GM12878 (cell line): Measurements from ENCODE around the gene CA11. TPM values are rescaled to one million over a fixed set of nuclear protein-coding genes. Genes with fewer than 3 reads are reported as not detected.

Experiments used
- CTCF ChIP-seq, 3 experiments: IDR thresholded peaks in 2 of 3; conservative IDR thresholded peaks in 1 of 3; 2 replicates each; pipeline ENCODE4 v1.5.1; 2011; ENCODE audit warnings: low read depth in 3 of 3, low read length in 3 of 3, mild to moderate bottlenecking in 3 of 3, control low read depth in 2 of 3, moderate library complexity in 2 of 3, inconsistent platforms in 1 of 3, mixed read lengths in 1 of 3; ENCODE audit not compliant: control insufficient read depth in 2 of 3, insufficient read depth in 1 of 3; ENCODE audit errors: extremely low read depth in 1 of 3
- IRF4 ChIP-seq: IDR thresholded peaks from 2 replicates; pipeline ENCODE4 v1.6.1; 2011; ENCODE audit warnings: low read depth, low read length
- KLF5 ChIP-seq: fragments of 450-650 bp; IDR thresholded peaks from 2 replicates; pipeline ENCODE4 v1.6.1; 2014; ENCODE audit warnings: mild to moderate bottlenecking; ENCODE audit not compliant: partially characterized antibody
- NFIC ChIP-seq: IDR thresholded peaks from 2 replicates; pipeline ENCODE4 v1.6.1; 2012; ENCODE audit warnings: low read depth, mild to moderate bottlenecking, inconsistent platforms, low read length, moderate library complexity
- PML ChIP-seq: IDR thresholded peaks from 2 replicates; pipeline ENCODE4 v1.6.1; 2012; ENCODE audit warnings: low read length, inconsistent platforms
- SPI1 ChIP-seq: IDR thresholded peaks from 2 replicates; pipeline ENCODE4 v1.6.1; 2011; ENCODE audit warnings: low read depth, mild to moderate bottlenecking, low read length, moderate library complexity, borderline replicate concordance; ENCODE audit not compliant: insufficient read depth
- TCF3 ChIP-seq: IDR thresholded peaks from 2 replicates; pipeline ENCODE4 v1.6.1; 2012; ENCODE audit warnings: low read depth, mild to moderate bottlenecking, low read length, borderline replicate concordance; ENCODE audit not compliant: insufficient read depth
- ZBED1 ChIP-seq: IDR thresholded peaks from 2 replicates; pipeline ENCODE4 v1.6.1; 2016; ENCODE audit warnings: borderline replicate concordance
- ZNF274 ChIP-seq: IDR thresholded peaks from one replicate; pipeline ENCODE4 v1.8.0; 2011; ENCODE audit not compliant: insufficient read length, insufficient read depth
- polyA plus RNA-seq, 11 experiments: library from polyadenylated mRNA; depleted of rRNA in 4 of 11; unstranded in 6 of 11; stranded (reverse) in 5 of 11; fragments of >200 nt; fragmentation: Nextera tagmentation in 4 of 11; fragmentation: Illumina TruSeq in 1 of 11; extraction: Ambion mirVana in 4 of 11; extraction: Trizol in 1 of 11; gene quantifications; 1 replicate in 1 of 11; 2 replicates in 10 of 11; pipeline versions ENCODE4 v1.2.1 to v1.2.3, GENCODE V29; 2011 to 2016; ENCODE audit warnings: inconsistent platforms in 2 of 11, missing spikeins in 2 of 11, low read depth in 1 of 11
- total RNA-seq, 4 experiments: library from RNA; depleted of rRNA in 3 of 4; stranded (reverse); fragments of >200 nt in 3 of 4; fragmentation: Illumina TruSeq in 1 of 4; extraction: Trizol in 1 of 4; gene quantifications; 2 replicates each; pipeline versions ENCODE4 v1.2.1 to v1.2.3, GENCODE V29; 2013 to 2021
- TF ChIP-seq, protein P1 (sequence below): fragments of 450-650 bp; IDR thresholded peaks from 2 replicates; pipeline ENCODE4 v1.6.1; 2017; ENCODE audit warnings: borderline replicate concordance
- TF ChIP-seq, protein P2 (sequence below): IDR thresholded peaks from 2 replicates; pipeline ENCODE4 v1.6.1; 2011; ENCODE audit warnings: low read depth, mild to moderate bottlenecking, low read length, moderate library complexity, borderline replicate concordance; ENCODE audit errors: extremely low read depth
- TF ChIP-seq, protein P3 (sequence below): fragments of 450-650 bp; IDR thresholded peaks from 2 replicates; pipeline ENCODE4 v1.6.1; 2017; ENCODE audit warnings: mild to moderate bottlenecking, moderate library complexity
- TF ChIP-seq, protein P4 (sequence below): fragments of 450-650 bp; IDR thresholded peaks from 2 replicates; pipeline ENCODE4 v1.6.1; 2017; ENCODE audit warnings: mild to moderate bottlenecking, low read depth, inconsistent platforms; ENCODE audit not compliant: poor library complexity, severe bottlenecking
- TF ChIP-seq, protein P5 (sequence below): IDR thresholded peaks from 2 replicates; pipeline ENCODE4 v1.6.1; 2012; ENCODE audit warnings: low read length, inconsistent platforms
- TF ChIP-seq, protein P6 (sequence below): IDR thresholded peaks from 2 replicates; pipeline ENCODE4 v1.6.1; 2012; ENCODE audit warnings: low read depth, low read length, improper control_type of control experiment

Gene CA11
- total and polyA plus RNA-seq, 10 of the 15 experiments (the other 5 are each of a cell fraction or from before 2014, with no cell fraction given), result 1.7 to 7.5 (median 2.4) TPM

DNA sequence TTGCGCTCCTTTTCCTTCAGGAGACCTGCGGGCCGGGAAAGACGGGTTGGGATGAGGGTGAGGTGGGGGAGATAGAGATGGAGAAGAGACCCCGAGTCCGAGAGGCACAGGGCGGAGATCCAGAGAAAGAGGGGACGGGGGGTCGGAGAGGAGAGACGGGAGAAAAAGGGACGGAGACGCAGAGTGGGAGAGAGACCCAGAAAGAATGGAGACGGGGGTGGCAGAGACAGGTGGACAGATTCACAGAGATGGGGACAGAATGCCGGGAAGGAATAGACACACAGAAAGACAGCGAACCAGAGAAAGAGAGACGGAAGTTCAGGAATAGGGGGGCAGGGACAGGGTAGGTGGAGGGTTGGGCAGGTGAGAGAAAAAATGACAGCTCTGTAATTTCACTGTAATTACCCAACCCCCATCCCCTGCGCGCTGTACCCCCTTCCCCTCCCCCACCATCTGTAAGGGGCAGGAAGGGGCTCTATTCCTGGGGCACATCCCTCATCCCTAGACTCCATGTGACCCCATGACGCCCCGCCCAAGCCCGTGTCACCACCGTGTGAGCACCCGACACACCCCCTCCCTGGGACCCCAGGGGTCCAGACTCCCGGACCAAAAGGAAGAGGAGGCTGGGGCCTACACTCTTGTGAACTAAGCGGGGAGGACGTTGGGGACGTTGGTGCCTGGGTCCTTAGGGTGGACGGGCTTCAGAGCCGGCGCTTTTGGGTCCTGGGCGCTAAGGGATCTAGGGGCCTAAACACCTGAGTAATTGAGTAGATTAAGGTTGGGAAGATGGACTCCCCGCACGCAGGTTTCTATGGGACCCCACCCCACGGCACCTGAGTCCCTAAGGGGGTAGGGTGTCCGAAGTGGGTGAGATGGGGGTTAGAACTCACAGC lies 9.8 kb downstream of the CA11 start (continued):
- TF ChIP-seq, protein P1, sequence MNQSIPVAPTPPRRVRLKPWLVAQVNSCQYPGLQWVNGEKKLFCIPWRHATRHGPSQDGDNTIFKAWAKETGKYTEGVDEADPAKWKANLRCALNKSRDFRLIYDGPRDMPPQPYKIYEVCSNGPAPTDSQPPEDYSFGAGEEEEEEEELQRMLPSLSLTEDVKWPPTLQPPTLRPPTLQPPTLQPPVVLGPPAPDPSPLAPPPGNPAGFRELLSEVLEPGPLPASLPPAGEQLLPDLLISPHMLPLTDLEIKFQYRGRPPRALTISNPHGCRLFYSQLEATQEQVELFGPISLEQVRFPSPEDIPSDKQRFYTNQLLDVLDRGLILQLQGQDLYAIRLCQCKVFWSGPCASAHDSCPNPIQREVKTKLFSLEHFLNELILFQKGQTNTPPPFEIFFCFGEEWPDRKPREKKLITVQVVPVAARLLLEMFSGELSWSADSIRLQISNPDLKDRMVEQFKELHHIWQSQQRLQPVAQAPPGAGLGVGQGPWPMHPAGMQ, result no peak
- TF ChIP-seq, protein P2, sequence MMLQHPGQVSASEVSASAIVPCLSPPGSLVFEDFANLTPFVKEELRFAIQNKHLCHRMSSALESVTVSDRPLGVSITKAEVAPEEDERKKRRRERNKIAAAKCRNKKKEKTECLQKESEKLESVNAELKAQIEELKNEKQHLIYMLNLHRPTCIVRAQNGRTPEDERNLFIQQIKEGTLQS, result no peak
- TF ChIP-seq CTCF (IDR thresholded peaks at IDR 0.05 in 2 of 3, conservative IDR thresholded peaks at IDR 0.05 in 1 of 3; ENCODE audit: control insufficient read depth in 2 of 3, extremely low read depth in 1 of 3, insufficient read depth in 1 of 3, low read depth in 3 of 3, low read length in 3 of 3), result no peak
- TF ChIP-seq IRF4, result no peak
- TF ChIP-seq, protein P3, sequence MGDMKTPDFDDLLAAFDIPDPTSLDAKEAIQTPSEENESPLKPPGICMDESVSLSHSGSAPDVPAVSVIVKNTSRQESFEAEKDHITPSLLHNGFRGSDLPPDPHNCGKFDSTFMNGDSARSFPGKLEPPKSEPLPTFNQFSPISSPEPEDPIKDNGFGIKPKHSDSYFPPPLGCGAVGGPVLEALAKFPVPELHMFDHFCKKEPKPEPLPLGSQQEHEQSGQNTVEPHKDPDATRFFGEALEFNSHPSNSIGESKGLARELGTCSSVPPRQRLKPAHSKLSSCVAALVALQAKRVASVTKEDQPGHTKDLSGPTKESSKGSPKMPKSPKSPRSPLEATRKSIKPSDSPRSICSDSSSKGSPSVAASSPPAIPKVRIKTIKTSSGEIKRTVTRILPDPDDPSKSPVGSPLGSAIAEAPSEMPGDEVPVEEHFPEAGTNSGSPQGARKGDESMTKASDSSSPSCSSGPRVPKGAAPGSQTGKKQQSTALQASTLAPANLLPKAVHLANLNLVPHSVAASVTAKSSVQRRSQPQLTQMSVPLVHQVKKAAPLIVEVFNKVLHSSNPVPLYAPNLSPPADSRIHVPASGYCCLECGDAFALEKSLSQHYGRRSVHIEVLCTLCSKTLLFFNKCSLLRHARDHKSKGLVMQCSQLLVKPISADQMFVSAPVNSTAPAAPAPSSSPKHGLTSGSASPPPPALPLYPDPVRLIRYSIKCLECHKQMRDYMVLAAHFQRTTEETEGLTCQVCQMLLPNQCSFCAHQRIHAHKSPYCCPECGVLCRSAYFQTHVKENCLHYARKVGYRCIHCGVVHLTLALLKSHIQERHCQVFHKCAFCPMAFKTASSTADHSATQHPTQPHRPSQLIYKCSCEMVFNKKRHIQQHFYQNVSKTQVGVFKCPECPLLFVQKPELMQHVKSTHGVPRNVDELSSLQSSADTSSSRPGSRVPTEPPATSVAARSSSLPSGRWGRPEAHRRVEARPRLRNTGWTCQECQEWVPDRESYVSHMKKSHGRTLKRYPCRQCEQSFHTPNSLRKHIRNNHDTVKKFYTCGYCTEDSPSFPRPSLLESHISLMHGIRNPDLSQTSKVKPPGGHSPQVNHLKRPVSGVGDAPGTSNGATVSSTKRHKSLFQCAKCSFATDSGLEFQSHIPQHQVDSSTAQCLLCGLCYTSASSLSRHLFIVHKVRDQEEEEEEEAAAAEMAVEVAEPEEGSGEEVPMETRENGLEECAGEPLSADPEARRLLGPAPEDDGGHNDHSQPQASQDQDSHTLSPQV, result no peak
- TF ChIP-seq PML, result no peak
- TF ChIP-seq, protein P4, sequence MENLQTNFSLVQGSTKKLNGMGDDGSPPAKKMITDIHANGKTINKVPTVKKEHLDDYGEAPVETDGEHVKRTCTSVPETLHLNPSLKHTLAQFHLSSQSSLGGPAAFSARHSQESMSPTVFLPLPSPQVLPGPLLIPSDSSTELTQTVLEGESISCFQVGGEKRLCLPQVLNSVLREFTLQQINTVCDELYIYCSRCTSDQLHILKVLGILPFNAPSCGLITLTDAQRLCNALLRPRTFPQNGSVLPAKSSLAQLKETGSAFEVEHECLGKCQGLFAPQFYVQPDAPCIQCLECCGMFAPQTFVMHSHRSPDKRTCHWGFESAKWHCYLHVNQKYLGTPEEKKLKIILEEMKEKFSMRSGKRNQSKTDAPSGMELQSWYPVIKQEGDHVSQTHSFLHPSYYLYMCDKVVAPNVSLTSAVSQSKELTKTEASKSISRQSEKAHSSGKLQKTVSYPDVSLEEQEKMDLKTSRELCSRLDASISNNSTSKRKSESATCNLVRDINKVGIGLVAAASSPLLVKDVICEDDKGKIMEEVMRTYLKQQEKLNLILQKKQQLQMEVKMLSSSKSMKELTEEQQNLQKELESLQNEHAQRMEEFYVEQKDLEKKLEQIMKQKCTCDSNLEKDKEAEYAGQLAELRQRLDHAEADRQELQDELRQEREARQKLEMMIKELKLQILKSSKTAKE, result no peak
- TF ChIP-seq ZBED1, result no peak
- TF ChIP-seq ZNF274, result no peak
- TF ChIP-seq KLF5, result no peak
- no peak for TF ChIP-seq TCF3
- TF ChIP-seq SPI1, result no peak
- TF ChIP-seq, protein P5, sequence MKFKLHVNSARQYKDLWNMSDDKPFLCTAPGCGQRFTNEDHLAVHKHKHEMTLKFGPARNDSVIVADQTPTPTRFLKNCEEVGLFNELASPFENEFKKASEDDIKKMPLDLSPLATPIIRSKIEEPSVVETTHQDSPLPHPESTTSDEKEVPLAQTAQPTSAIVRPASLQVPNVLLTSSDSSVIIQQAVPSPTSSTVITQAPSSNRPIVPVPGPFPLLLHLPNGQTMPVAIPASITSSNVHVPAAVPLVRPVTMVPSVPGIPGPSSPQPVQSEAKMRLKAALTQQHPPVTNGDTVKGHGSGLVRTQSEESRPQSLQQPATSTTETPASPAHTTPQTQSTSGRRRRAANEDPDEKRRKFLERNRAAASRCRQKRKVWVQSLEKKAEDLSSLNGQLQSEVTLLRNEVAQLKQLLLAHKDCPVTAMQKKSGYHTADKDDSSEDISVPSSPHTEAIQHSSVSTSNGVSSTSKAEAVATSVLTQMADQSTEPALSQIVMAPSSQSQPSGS, result no peak
- no peak for TF ChIP-seq NFIC
- TF ChIP-seq, protein P6, sequence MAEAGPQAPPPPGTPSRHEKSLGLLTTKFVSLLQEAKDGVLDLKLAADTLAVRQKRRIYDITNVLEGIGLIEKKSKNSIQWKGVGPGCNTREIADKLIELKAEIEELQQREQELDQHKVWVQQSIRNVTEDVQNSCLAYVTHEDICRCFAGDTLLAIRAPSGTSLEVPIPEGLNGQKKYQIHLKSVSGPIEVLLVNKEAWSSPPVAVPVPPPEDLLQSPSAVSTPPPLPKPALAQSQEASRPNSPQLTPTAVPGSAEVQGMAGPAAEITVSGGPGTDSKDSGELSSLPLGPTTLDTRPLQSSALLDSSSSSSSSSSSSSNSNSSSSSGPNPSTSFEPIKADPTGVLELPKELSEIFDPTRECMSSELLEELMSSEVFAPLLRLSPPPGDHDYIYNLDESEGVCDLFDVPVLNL, result no peak
